Adrenal gland (tissue), 5 donors: ENCODE results near the gene NF1.

Experiments
- POLR2A ChIP-seq, 2 donors: fragments of 450-650 bp; IDR thresholded peaks; one replicate each; pipeline ENCODE4 v1.6.1; 2017; ENCODE audit warnings: antibody characterized with exemption in 2 of 2, mild to moderate bottlenecking in 2 of 2, moderate library complexity in 1 of 2
- TF ChIP-seq, protein P1 (sequence below), 6 experiments: fragments of 450-650 bp in 4 of 6; fragments of 200-600 bp in 2 of 6; sonication (generic) in 1 of 6; IDR thresholded peaks; 1 replicate in 5 of 6; 2 replicates in 1 of 6; pipeline versions ENCODE4 v1.5.1 to v1.8.0; 2016 to 2021; ENCODE audit warnings: antibody characterized with exemption in 6 of 6, mild to moderate bottlenecking in 2 of 6, moderate library complexity in 1 of 6
- donor health status: DM: no; HTN: no; CAD: no.

DNA sequence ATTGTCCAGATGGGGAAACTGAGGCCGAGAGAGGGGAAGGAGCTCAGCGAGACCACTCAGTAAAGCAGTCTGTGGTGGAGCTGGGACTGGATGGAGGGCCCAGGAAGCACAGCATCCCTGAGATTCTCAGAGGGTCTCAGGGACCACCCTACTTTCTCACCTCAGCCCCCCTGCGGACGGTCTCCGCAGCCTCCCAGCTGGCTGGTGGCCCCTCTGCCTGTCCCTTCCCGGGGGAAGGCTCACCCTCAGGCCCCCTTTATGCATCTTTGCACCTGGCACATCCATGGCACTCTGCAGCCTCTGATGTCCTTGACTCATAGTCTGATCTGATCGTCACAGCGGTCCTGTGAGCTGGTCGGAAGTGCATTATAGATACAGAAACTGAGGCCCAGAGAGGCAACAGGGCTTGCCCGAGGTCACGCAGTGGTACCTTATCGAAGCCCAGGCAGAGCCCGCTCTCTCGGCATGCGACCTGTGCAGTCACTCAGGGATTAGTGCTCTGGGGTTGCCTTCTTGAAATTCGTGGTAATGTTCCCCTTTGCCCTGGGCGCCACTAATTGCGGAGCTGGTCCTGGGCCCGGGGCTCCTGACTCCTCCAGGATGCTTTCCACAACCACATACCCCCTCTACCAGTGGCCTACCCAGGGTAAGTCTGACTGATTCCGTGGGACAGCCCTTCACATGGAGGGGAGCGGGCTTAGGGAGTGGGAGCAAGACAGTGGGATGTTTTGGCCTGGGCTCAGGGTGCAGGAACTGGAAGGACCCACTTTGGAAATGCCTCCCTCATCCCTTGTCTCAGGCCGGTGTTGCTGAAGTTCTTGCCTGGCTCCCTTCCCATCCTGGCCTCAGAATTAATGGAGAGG, 321.1 kb downstream of the NF1 start:
- TF ChIP-seq, protein P1, sequence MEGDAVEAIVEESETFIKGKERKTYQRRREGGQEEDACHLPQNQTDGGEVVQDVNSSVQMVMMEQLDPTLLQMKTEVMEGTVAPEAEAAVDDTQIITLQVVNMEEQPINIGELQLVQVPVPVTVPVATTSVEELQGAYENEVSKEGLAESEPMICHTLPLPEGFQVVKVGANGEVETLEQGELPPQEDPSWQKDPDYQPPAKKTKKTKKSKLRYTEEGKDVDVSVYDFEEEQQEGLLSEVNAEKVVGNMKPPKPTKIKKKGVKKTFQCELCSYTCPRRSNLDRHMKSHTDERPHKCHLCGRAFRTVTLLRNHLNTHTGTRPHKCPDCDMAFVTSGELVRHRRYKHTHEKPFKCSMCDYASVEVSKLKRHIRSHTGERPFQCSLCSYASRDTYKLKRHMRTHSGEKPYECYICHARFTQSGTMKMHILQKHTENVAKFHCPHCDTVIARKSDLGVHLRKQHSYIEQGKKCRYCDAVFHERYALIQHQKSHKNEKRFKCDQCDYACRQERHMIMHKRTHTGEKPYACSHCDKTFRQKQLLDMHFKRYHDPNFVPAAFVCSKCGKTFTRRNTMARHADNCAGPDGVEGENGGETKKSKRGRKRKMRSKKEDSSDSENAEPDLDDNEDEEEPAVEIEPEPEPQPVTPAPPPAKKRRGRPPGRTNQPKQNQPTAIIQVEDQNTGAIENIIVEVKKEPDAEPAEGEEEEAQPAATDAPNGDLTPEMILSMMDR (IDR thresholded peaks at IDR 0.05), result no peak
- no peak for TF ChIP-seq POLR2A (IDR thresholded peaks at IDR 0.05)
